Neural cell (in vitro differentiated cells): Measurements from ENCODE around the gene HEPACAM.

Source experiments
- EP300 ChIP-seq: fragments of 450-650 bp; conservative IDR thresholded peaks from 2 replicates; pipeline ENCODE4 v1.6.1; 2014; ENCODE audit warnings: antibody characterized with exemption, mild to moderate bottlenecking, moderate library complexity; ENCODE audit not compliant: poor library complexity, severe bottlenecking
- EZH2 ChIP-seq: fragments of 200-600, 300-800 bp; shearing (Covaris generic), sonication (generic); IDR thresholded peaks from 2 replicates; pipeline ENCODE4 v1.6.1; 2014; ENCODE audit warnings: antibody characterized with exemption, low read length, borderline replicate concordance, mild to moderate bottlenecking; ENCODE audit not compliant: insufficient read depth, poor library complexity, severe bottlenecking
- MXI1 ChIP-seq: fragments of 450-650 bp; conservative IDR thresholded peaks from 2 replicates; pipeline ENCODE4 v1.6.1; 2014; ENCODE audit warnings: antibody characterized with exemption, mild to moderate bottlenecking; ENCODE audit not compliant: poor library complexity, severe bottlenecking
- POLR2AphosphoS5 ChIP-seq: IDR thresholded peaks from 2 replicates; pipeline ENCODE4 v1.6.1; 2012
- RAD21 ChIP-seq: fragments of 450-650 bp; conservative IDR thresholded peaks from 2 replicates; pipeline ENCODE4 v1.6.1; 2014; ENCODE audit warnings: antibody characterized with exemption, mild to moderate bottlenecking, moderate library complexity
- SMC3 ChIP-seq: fragments of 450-650 bp; conservative IDR thresholded peaks from 2 replicates; pipeline ENCODE4 v1.6.1; 2014; ENCODE audit warnings: antibody characterized with exemption, mild to moderate bottlenecking, moderate library complexity; ENCODE audit not compliant: poor library complexity
- TAF1 ChIP-seq: IDR thresholded peaks from 2 replicates; pipeline ENCODE4 v1.6.1; 2012; ENCODE audit warnings: low read depth
- TF ChIP-seq, protein P1 (sequence below): fragments of 450-650 bp; IDR thresholded peaks from 2 replicates; pipeline ENCODE4 v1.5.1; 2014; ENCODE audit warnings: antibody characterized with exemption, mild to moderate bottlenecking, moderate library complexity; ENCODE audit not compliant: poor library complexity, severe bottlenecking
- TF ChIP-seq, protein P2 (sequence below): IDR thresholded peaks from 2 replicates; pipeline ENCODE4 v1.6.1; 2012; ENCODE audit warnings: borderline replicate concordance

DNA sequence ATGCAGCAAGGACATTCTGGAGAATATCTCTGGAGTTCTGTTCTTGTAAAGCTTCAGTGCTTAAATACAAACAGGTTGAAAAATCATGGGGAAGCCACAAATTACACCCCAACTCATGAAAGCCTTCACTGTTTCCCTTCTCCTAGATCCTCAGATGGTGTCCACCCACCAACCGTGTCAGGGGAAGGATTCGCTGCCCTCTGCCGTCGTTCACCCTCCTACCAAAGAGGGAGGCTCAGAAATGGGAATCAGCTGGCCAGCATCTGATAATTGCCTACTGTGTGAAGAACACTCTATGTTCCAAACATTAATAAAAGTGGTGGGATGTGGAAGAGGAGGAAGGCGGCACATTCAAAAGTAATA is 7.4 kb upstream of the HEPACAM start:
- TF ChIP-seq, protein P1, sequence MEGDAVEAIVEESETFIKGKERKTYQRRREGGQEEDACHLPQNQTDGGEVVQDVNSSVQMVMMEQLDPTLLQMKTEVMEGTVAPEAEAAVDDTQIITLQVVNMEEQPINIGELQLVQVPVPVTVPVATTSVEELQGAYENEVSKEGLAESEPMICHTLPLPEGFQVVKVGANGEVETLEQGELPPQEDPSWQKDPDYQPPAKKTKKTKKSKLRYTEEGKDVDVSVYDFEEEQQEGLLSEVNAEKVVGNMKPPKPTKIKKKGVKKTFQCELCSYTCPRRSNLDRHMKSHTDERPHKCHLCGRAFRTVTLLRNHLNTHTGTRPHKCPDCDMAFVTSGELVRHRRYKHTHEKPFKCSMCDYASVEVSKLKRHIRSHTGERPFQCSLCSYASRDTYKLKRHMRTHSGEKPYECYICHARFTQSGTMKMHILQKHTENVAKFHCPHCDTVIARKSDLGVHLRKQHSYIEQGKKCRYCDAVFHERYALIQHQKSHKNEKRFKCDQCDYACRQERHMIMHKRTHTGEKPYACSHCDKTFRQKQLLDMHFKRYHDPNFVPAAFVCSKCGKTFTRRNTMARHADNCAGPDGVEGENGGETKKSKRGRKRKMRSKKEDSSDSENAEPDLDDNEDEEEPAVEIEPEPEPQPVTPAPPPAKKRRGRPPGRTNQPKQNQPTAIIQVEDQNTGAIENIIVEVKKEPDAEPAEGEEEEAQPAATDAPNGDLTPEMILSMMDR: no peak
- TF ChIP-seq, protein P2, sequence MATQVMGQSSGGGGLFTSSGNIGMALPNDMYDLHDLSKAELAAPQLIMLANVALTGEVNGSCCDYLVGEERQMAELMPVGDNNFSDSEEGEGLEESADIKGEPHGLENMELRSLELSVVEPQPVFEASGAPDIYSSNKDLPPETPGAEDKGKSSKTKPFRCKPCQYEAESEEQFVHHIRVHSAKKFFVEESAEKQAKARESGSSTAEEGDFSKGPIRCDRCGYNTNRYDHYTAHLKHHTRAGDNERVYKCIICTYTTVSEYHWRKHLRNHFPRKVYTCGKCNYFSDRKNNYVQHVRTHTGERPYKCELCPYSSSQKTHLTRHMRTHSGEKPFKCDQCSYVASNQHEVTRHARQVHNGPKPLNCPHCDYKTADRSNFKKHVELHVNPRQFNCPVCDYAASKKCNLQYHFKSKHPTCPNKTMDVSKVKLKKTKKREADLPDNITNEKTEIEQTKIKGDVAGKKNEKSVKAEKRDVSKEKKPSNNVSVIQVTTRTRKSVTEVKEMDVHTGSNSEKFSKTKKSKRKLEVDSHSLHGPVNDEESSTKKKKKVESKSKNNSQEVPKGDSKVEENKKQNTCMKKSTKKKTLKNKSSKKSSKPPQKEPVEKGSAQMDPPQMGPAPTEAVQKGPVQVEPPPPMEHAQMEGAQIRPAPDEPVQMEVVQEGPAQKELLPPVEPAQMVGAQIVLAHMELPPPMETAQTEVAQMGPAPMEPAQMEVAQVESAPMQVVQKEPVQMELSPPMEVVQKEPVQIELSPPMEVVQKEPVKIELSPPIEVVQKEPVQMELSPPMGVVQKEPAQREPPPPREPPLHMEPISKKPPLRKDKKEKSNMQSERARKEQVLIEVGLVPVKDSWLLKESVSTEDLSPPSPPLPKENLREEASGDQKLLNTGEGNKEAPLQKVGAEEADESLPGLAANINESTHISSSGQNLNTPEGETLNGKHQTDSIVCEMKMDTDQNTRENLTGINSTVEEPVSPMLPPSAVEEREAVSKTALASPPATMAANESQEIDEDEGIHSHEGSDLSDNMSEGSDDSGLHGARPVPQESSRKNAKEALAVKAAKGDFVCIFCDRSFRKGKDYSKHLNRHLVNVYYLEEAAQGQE: no peak
- TF ChIP-seq MXI1: no peak
- TF ChIP-seq RAD21: no peak
- TF ChIP-seq EP300: no peak
- no peak for TF ChIP-seq EZH2
- no peak for TF ChIP-seq SMC3
- TF ChIP-seq TAF1: no peak
- TF ChIP-seq POLR2AphosphoS5: no peak
